Measurements from ENCODE around the gene NLRP10.

The NLRP10 gene

GRCh38 chr11:7974668-7975067 is 9.4 kb upstream of the NLRP10 start:
- DNase-seq (ENCODE audit: low spot score) = no peak

- no peak for DNase-seq (ENCODE audit: low spot score)
Measured at GRCh38 chr11:7973011-7973410, 7.8 kb upstream of the NLRP10 start.

- DNase-seq (ENCODE audit: low spot score) = no peak
Measured at GRCh38 chr11:7971846-7972245, 6.6 kb upstream of the NLRP10 start.

DNA sequence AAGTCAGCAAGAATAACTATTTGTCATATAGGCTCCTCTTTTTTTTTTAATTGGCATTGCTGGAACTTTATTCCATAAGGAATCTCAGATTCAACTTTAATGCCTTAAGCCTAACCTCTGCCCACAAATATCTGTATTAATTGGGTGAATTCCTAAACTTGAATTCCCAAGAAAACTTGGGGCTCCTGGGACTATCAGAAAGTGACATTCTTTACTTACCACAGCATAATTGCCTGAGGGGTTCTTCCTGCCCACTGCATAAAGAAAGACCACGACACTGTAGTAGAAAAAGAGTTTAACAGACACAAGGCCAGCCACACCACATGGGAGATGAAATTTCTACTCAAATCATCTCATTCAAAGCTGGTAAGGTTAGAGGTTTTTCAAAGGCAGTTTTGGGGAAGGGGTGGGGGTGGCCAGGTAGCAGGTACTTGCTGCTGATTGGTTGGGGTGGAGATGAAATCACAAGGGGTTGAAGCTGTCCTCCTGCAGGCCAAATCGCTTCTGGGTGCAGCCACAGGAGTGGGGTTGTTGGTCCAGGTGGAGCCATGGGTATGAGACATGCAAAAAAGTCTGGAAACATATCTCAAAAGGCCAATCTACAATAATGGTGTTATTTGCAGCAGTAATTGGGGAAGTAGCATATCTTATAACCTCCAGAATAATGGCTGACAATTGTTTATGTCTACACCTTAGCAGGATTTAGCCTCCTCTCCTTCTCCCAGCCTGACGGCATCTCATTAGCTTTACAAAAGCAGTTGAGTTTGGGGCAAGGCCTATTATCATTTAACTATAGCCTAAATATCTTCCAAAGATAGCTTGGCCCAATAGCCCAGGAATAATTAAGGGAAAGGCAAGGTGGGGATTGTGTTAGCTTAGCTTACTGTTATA is 4.8 kb upstream of the NLRP10 start:
- DNase-seq (ENCODE audit: low spot score) = no peak

DNA sequence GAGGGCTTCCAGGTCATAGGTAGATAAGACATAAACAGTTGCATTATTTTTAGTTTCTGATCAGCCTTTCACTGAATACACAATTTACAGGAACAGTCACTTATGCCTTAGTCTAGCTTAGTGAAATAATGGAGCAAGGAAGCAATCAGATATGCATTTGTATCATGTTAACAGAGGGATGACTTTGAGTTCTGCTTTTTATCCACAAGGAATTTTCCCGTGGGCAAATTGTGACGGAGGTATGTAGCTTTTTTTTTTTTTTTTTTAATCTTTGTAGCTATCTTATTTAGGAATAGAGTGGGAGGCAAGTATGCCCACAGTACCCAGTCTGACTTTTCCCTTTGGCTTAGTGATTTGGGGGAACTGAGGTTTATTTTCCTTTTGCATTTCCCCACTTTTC is 3.4 kb upstream of the NLRP10 start:
- no peak for DNase-seq (ENCODE audit: low spot score)

GRCh38 chr11:7967826-7968225 is 2.6 kb upstream of the NLRP10 start:
- DNase-seq (ENCODE audit: low spot score) = no peak

GRCh38 chr11:7967097-7967496 is 1.9 kb upstream of the NLRP10 start:
- DNase-seq (ENCODE audit: low spot score) = no peak

GRCh38 chr11:7964873-7965272 is 374 bp downstream of the NLRP10 start:
- DNase-seq (ENCODE audit: low spot score) = no peak

- no peak for DNase-seq (ENCODE audit: low spot score)
Measured at GRCh38 chr11:7964261-7964660, 986 bp downstream of the NLRP10 start.

DNA sequence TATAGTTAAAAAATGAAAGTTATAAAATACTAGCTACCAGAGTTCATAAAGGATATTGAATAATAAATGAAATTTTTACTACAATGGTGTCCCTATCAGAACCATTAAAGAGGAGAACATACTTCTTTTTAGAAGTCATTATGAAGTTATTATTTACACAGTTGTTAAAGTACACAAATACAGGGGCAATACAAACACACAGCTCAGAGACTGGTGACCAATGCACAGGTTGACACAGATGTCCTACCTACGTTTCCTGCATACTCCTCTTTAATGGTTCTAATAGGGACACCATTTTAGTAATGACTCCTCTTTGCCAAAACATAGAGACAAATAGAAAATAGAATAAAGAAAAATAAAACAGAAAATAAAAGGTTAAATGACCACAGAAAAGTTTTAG is 10.1 kb downstream of the NLRP10 start:
- no peak for DNase-seq (ENCODE audit: low spot score)

- no peak for DNase-seq (ENCODE audit: low spot score)
Measured at GRCh38 chr11:7949934-7950333, 15.3 kb downstream of the NLRP10 start.

GRCh38 chr11:7944123-7944522 is 21.1 kb downstream of the NLRP10 start:
- no peak for DNase-seq (ENCODE audit: low spot score)

- no peak for DNase-seq (ENCODE audit: low spot score)
Measured at GRCh38 chr11:7941608-7942007, 23.6 kb downstream of the NLRP10 start, which contains the start of gene OR10A3. TSS of gene OR10A3 (minus strand) at chr11:7941708. CDS start at chr11:7939520, 2,188 bp downstream.

DNA sequence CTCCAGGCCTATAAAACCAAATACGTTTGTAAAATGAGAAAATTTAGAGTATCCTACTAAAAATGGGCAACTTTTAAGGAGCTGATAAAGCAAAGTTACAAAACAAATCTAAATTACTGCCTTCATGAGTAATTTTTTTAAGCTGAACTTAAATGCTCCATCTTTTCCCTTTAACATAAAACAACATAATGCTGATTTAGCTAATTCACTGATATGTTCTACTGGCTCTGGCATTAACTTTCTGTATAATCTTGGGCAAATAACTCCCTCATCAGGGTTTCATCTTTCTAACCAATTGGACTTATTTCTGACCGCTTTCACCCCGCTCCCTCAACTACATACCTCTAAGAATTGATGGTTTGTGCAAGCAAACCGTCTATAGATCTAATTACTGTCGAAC is 24.1 kb downstream of the NLRP10 start:
- DNase-seq (ENCODE audit: low spot score) = no peak

DNA sequence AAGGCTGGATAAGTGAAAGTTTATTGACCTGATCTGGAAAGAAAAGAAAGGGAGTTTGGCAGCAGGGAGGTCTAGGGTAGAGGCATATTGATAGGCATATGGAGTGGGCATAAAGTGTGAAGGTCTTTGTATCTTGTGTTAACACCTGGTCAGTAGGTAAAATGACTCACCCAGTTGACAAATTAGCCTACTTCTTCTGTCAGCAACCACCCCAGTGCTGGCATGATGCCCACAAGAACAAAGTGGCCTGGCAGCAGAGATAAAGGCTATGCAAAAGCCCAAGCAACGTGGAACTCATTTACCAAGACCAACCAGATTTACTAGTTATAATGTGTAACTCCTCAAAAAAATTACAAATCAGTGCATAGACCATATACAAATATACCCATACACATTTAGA is 28.6 kb downstream of the NLRP10 start:
- DNase-seq (ENCODE audit: low spot score) = no peak

DNA sequence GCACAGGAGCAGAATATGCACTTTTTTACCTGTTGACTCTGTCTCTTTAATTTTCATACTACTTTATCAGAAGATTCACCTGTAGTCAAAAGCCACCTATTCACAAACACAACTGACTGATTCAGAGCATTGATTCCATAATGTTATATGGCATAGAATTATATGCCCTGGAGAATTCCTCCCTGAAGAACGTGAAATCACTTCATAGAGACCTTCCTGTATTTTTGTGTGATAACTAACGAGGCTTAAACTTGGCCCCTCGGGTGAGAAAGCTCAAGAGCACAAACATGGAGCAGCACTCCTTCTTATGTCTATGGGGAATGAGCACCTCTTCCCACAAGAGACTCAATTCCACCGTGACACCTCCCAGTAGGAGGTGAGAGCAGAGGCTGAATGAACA is 34.1 kb downstream of the NLRP10 start, which contains the start of gene OR10A6:
OR10A6 (minus strand) TSS at position 101 of the 400 bp plus-strand sequence. CDS start 2,606 bp downstream, outside the sequence.
- no peak for DNase-seq (ENCODE audit: low spot score)

DNA sequence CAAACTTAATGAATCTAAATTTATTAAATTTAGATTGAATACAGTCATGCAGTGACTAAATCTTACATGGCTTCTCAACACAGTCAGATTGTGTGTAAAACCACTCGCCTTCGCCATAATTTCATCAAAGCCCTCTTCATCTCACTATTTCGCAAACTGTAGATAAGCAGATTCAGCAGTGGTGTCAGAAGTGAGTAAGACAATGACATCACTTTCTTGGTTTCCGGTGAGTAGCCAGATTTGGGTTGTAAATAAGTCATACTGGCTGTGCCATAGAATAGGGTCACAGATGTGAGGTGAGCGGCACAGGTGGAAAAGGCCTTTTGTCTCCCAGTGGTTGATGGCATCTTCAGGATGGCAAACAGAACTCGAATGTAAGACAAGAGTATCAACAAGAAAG is 37.6 kb downstream of the NLRP10 start:
- DNase-seq (ENCODE audit: low spot score) = no peak

DNA sequence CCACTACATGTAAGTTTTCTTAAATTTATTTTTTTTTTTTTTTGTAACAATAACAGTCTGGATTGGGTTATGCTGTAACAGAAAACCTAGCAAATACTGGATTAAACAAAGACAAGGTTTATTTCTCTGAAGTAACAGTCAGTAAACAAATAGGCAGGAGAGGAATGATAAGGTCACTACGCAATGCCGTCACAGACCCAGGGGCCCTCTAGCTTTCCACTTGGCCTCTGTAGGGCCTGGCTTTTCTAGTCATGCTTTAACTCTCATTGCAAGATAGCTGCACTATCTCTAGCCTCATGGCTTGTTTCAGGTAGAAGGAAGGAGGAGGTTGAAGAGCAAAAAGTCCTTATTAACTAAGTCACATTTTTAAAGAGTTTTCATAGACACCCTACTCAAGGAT is 40.7 kb downstream of the NLRP10 start:
- DNase-seq (ENCODE audit: low spot score) = no peak

- no peak for DNase-seq (ENCODE audit: low spot score)
Measured at GRCh38 chr11:7918141-7918540, 47.1 kb downstream of the NLRP10 start.
